Measurements from ENCODE around the gene FAAH.

The FAAH gene

GRCh38 chr1:46401154-46401913, 7.2 kb downstream of the FAAH start:
- DNase-seq (ENCODE audit: low read depth): no peak

DNA sequence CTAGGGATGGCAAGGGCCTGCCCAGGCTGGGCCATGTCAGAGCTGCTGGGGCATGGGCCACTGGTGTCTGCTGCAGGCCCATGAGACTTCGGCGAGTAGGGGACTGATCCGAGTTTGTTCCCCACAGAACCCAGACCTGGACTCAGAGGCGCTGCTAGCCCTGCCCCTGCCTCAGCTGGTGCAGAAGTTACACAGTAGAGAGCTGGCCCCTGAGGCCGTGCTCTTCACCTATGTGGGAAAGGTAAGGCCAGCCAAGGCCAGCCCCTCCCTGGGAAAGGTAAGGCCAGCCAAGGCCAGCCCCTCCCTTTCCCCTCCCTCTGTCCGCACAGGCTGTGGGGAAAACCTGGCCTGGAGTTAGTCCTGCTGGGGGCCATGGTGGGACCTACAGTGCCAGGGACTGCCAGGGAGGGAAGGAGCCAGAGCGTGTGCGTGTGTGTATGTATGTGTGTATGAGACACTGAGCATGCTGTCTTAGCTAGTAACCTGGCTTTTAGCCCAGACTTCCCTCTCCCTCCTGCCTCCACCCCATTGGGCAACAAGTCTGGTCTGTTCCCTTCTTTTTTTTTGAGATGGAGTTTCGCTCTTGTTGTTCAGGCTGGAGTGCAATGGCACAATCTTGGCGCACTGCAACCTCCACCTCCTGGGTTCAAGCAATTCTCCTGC, 8.0 kb downstream of the FAAH start:
- no peak for DNase-seq (ENCODE audit: low read depth)

GRCh38 chr1:46403916-46404315, 9.8 kb downstream of the FAAH start:
- DNase-seq (ENCODE audit: low read depth): no peak

GRCh38 chr1:46404482-46405196, 10.5 kb downstream of the FAAH start:
- no peak for DNase-seq (ENCODE audit: low read depth)

DNA sequence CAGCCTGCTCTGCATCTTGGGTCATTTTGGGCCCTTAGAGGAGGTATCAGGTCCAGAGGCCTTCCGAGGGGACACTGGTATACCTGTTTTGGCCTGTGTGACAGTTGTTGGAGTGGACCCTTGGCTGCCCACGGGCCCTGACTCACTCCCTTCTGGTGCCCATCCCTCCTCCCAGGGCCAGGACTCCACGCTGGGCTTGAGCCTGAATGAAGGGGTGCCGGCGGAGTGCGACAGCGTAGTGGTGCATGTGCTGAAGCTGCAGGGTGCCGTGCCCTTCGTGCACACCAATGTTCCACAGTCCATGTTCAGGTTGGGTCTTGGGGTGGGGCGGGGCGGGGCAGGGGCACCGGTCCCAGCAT, 11.1 kb downstream of the FAAH start:
- no peak for DNase-seq (ENCODE audit: low read depth)

GRCh38 chr1:46405724-46406123, 11.6 kb downstream of the FAAH start:
- no peak for DNase-seq (ENCODE audit: low read depth)

DNA sequence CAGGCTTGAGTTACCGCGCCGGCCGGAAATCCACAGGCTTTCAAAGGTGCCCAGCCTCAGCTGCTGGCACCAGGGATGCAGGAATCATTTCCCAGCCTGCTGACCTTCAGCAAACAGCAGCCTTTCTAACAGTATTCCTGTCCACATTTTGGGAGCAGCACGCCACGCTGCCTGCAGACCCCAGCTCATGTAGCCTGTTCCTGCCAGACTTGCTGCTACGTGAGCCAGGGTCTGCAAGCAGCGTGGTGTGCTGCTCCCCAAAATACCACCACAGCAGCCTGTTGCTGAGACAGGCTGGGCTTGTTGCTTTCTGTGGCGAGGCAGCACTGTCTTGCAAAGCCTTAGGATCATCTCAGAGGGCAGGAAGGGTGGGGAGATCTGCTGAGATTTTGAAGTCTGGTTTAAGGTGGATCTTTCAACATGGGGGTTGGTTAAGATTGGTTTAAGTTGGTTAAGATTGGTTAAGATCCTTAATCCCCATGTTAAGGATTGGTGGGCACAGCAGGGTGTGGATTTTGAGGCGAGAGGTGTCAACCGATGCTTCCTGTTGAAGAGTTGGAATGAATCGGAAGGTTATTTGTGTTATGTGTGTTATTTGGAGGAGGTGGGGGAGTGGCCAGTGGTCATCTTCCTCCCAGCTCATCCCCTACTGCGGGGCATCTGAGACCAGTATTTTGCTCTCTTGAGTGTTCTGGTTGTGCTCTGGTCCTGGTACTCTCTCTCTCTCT, 12.9 kb downstream of the FAAH start:
- DNase-seq (ENCODE audit: low read depth): no peak

DNA sequence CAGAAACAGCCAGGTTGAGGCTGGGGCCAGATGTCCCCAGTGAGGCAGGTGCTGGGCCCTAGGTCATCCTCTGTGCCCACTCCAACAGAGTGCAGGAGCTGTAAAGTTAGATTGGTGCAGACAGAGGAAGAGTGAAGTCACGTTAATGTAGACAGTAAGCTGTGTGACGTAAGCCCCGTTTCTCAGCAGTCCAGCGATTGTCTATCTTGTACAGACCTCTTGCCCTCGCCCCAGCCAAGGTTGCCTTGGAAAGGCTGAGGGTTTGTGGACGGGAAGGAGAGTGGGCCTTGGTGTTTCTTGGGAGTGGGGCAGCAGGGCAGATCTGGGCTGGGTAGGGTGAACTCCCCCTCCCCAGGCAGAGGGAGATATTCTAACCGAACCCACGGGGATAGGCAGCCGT, 13.5 kb downstream of the FAAH start:
- DNase-seq (ENCODE audit: low read depth): no peak

- DNase-seq (ENCODE audit: low read depth): no peak
These were observed 14.4 kb downstream of the FAAH start for GRCh38 chr1:46408356-46409062.

DNA sequence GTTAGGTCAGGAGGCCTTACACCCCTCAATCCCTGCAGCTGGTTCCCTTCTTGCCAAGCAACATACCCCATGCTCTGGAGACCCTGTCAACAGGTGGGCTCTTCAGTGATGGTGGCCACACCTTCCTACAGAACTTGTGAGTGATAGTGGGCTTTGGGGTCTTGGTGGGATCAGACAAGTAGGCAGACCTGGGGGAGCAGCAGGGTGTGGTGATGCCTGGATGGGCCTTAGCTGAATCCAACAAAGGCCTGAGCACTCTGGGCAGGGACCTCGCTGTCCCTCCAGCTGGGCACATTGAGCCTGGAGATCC, 14.9 kb downstream of the FAAH start:
- no peak for DNase-seq (ENCODE audit: low read depth)

- DNase-seq (ENCODE audit: low read depth): no peak
These were observed 16.3 kb downstream of the FAAH start for GRCh38 chr1:46410156-46411009.

DNA sequence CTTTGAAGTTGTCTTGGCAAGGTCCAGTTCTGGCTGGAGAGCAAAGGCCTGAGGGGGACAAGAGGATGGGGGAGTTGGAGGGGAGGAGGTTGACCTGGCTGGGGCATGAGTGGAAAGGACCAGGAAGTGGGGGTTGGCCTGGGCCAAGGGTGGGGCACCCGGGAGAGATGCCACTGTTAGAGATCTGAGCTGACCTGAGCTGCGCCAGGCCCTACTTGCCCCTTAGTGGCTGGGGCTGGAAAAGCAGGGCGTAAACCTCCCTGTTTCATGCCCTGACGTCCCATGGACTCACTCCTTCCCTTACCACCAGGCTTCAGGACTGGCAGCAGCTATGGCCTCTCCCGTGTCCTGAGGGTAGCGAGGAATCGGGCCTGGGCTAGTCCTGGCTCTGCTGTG, 16.9 kb downstream of the FAAH start:
- no peak for DNase-seq (ENCODE audit: low read depth)

DNA sequence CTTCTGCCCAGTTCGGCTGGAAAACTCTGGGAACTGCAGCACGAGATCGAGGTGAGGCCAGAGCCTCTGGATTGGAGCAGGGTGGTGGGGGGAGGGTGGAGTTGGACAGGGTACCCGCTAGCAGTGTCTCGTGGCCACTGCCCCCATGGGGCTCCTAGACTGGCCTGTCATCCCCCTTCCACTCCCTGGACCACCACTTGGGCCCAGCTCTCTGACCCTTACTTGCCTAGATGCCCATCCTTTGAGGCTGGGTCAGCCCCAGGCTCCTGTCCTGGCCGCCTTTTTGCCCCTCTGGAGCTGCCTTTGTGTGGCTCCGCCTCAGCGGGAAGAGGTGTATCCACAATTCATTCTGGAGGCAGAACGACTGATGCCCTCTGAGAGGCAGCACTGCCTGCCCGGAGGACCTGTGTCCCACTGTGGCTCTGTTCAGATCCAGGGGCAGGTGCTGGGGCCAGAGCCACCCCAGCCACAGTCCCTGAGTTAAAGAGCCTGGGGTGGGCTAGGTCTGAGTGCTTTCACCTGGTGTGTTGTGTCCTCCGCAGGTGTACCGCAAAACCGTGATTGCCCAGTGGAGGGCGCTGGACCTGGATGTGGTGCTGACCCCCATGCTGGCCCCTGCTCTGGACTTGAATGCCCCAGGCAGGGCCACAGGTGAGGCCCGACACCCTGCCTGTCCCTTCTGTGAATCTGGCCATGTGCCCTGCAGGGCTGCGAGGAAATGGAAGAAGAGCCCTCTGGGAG, 17.7 kb downstream of the FAAH start:
- DNase-seq (ENCODE audit: low read depth): no peak

- DNase-seq (ENCODE audit: low read depth): no peak
These were observed 18.9 kb downstream of the FAAH start for GRCh38 chr1:46412893-46413595.

DNA sequence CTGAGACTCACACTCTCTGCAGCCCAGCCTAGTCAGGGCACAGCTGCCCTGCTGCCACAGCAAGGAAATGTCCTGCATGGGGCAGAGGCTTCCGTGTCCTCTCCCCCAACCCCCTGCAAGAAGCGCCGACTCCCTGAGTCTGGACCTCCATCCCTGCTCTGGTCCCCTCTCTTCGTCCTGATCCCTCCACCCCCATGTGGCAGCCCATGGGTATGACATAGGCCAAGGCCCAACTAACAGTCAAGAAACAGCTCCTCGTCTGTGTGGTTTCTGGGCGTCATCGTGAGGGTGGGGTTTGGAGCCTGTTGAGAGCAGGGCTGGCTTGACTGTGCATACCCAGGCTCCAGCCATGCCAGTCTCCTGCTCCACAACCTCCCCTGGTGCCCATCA, 19.5 kb downstream of the FAAH start:
- DNase-seq (ENCODE audit: low read depth): no peak

DNA sequence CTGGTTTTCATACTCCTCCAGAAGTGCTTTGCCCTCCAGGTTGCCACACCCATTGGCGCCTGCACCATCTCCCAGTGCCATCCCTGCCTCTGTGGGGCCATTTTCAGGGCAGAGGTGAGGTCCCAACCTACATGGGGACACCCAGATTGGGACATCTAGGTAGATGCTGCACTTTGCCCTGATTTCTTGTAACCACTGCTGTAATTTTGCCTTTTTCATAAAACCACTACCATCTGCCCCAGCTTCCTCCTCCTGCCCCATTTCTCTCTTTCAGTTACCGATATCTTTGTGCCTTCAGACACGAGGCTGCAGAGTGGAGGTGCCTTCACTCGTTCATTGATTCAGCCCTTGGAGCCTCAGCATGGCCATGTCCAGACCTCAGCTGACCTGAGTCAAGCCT, 21.4 kb downstream of the FAAH start:
- DNase-seq (ENCODE audit: low read depth): no peak

DNA sequence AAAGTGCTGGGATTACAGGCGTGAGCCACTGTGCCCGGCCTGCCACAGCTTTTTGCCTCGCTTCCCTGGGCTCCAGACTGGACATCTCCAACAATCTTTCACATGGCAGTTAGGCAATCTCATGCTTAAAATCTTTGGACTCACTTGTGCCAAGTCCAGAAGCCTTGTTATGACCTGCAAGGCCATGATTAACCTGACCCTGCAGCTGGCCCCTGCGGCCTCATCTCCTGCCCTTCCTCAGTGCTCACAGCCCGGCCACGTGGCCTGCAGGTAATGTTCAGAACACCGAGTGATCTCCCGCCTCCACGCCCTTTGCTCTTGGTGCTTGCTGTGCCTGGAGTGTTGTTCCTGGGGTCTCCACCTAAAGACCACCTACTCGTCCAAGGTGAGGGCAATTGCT, 24.9 kb downstream of the FAAH start:
- DNase-seq (ENCODE audit: low read depth): no peak

GRCh38 chr1:46420533-46420915, 26.4 kb downstream of the FAAH start:
- no peak for DNase-seq (ENCODE audit: low read depth)

- no peak for DNase-seq (ENCODE audit: low read depth)
These were observed 27.6 kb downstream of the FAAH start for GRCh38 chr1:46421739-46422138.

Data from stimulated activated CD8-positive, alpha-beta memory T cell treated with anti-CD3 and anti-CD28 coated beads, Interleukin-7, amount 100 ng/mL, for 24 hours (primary cell).